ENCODE data around the gene CLMN. TPM values are rescaled to one million over a fixed set of nuclear protein-coding genes. Genes with fewer than 3 reads are reported as not detected.

The CLMN gene
- total and polyA plus RNA-seq, 2 experiments from 2014 or later, result 3.2 to 5.7 TPM

- no peak for TF ChIP-seq CTCF (conservative IDR thresholded peaks at IDR 0.05; ENCODE audit: low read depth in 2 of 2)
- TF ChIP-seq CREB1 (CRISPR knock-in tag; IDR thresholded peaks at IDR 0.05; ENCODE audit: low read depth), result no peak
- no peak for TF ChIP-seq STAT1 (IDR thresholded peaks at IDR 0.05; ENCODE audit: unreplicated experiment)
- no peak for TF ChIP-seq NANOG (IDR thresholded peaks at IDR 0.05; ENCODE audit: borderline replicate concordance)
- TF ChIP-seq EZH2 (IDR thresholded peaks at IDR 0.05; ENCODE audit: low read depth, unreplicated experiment), result no peak
- TF ChIP-seq ETS1 (IDR thresholded peaks at IDR 0.05), result no peak
Measured at GRCh38 chr14:95353007-95353406, 33.3 kb upstream of the CLMN start (continued).

GRCh38 chr14:95352481-95352880 lies 32.8 kb upstream of the CLMN start:
- peaks cover 3% of the 10 kb centered on the region; the same call in 1 of the 3 replicates for H3K4me1 Mint-ChIP-seq
- no peaks in the 10 kb centered on the region for H3K27me3 Mint-ChIP-seq (ENCODE audit: insufficient read depth, low read depth, poor library complexity)
- Histone ChIP-seq H3K27me3 (ENCODE audit: insufficient read depth) (no peaks in the 10 kb centered on the region), H3F3A (replicated peaks; ENCODE audit: low read depth) (no peaks in the 10 kb centered on the region), H3K4me1 (ENCODE audit: insufficient read depth) (no peaks in the 10 kb centered on the region; the same call in 1 of the 2 replicates), H3K9me2 (ENCODE audit: insufficient read depth) (no peaks in the 10 kb centered on the region), H3K4me3 (no peak overlapping the region), H3K4me2 (no peak overlapping the region), H4K20me1 (replicated peaks; ENCODE audit: insufficient read depth) (no peaks in the 10 kb centered on the region), H2AFZ (no peak overlapping the region), H3K79me2 (replicated peaks; ENCODE audit: insufficient read depth) (no peaks in the 10 kb centered on the region), H3K36me3 (ENCODE audit: insufficient read depth) (no peaks in the 10 kb centered on the region), H3K27ac (ENCODE audit: low read depth) (no peak overlapping the region)
- peaks cover 12% of the 10 kb centered on the region for H3K9me3 Mint-ChIP-seq
- ATAC-seq, result no peak
- TF ChIP-seq EZH2phosphoT487 (IDR thresholded peaks at IDR 0.05; ENCODE audit: unreplicated experiment), result no peak
- H3K4me3 Mint-ChIP-seq, result no peak overlapping the region
- no peak for DNase-seq (ENCODE audit: low spot score)
- peaks cover 4% of the 10 kb centered on the region; the same call in 1 of the 3 replicates for H3K36me3 Mint-ChIP-seq (ENCODE audit: low read depth)
- H3K27ac Mint-ChIP-seq, result no peak overlapping the region

GRCh38 chr14:95349241-95349640 lies 29.5 kb upstream of the CLMN start:
- H3K4me3 ChIP-seq, result no peak overlapping the region
- ATAC-seq, result no peak
- Mint-ChIP-seq H3K27ac (no peak overlapping the region), H3K4me3 (no peak overlapping the region), H3K36me3 (ENCODE audit: low read depth) (peaks cover 4% of the 10 kb centered on the region; the same call in 1 of the 3 replicates), H3K4me1 (no peaks in the 10 kb centered on the region; the same call in 1 of the 3 replicates), H3K27me3 (ENCODE audit: insufficient read depth, low read depth, poor library complexity) (peaks cover 2% of the 10 kb centered on the region), H3K9me3 (peaks cover 6% of the 10 kb centered on the region)
- no peak overlapping the region for H3K27ac ChIP-seq (ENCODE audit: low read depth)
- no peaks in the 10 kb centered on the region for H3K36me3 ChIP-seq (ENCODE audit: insufficient read depth)
- TF ChIP-seq POLR2AphosphoS5 (IDR thresholded peaks at IDR 0.05; ENCODE audit: low read depth), result no peak
- TF ChIP-seq ZNF331 (CRISPR knock-in tag; IDR thresholded peaks at IDR 0.05; ENCODE audit: low read depth), result no peak
- no peak for TF ChIP-seq EZH2phosphoT487 (IDR thresholded peaks at IDR 0.05; ENCODE audit: unreplicated experiment)
- TF ChIP-seq JUNB (IDR thresholded peaks at IDR 0.05; ENCODE audit: unreplicated experiment), result no peak
- no peak for TF ChIP-seq CREB1 (CRISPR knock-in tag; IDR thresholded peaks at IDR 0.05; ENCODE audit: low read depth)
- H3K79me2 ChIP-seq (replicated peaks; ENCODE audit: insufficient read depth), result no peaks in the 10 kb centered on the region
- no peaks in the 10 kb centered on the region for H4K20me1 ChIP-seq (replicated peaks; ENCODE audit: insufficient read depth)
- no peaks in the 10 kb centered on the region for H3F3A ChIP-seq (replicated peaks; ENCODE audit: low read depth)
- no peak for DNase-seq (ENCODE audit: low spot score)
- H2AFZ ChIP-seq, result no peak overlapping the region
- no peaks in the 10 kb centered on the region for H3K9me2 ChIP-seq (ENCODE audit: insufficient read depth)
- no peaks in the 10 kb centered on the region for H3K4me1 ChIP-seq (ENCODE audit: insufficient read depth)
- no peak overlapping the region for H3K4me2 ChIP-seq
- H3K27me3 ChIP-seq (ENCODE audit: insufficient read depth), result no peaks in the 10 kb centered on the region
